Endodermal cell (in vitro differentiated cells): ENCODE measurements around the gene CNTNAP5. TPM values are rescaled to one million over a fixed set of nuclear protein-coding genes. Genes with fewer than 3 reads are reported as not detected.

Experiments
- DNase-seq: peaks from one replicate; pipeline ENCODE4 v3.0.0-alpha.2; 2017
- H3K27ac ChIP-seq: 2 replicates; pipeline ENCODE4 v1.5.1; 2013; ENCODE audit warnings: mild to moderate bottlenecking, low read depth, low read length, moderate library complexity
- H3K27me3 ChIP-seq: 2 replicates; pipeline ENCODE4 v1.6.1; 2013; ENCODE audit warnings: mild to moderate bottlenecking, low read length, moderate library complexity; ENCODE audit not compliant: insufficient read depth, control insufficient read depth, poor library complexity, severe bottlenecking
- H3K36me3 ChIP-seq: 2 replicates; pipeline ENCODE4 v1.7.0; 2013; ENCODE audit warnings: mild to moderate bottlenecking, low read length, moderate library complexity; ENCODE audit not compliant: control insufficient read depth, insufficient read depth
- H3K4me1 ChIP-seq: one replicate; pipeline ENCODE4 v1.7.0; 2013; ENCODE audit warnings: low read length; ENCODE audit not compliant: control insufficient read depth, insufficient read depth
- H3K4me3 ChIP-seq: 2 replicates; pipeline ENCODE4 v1.5.1; 2013; ENCODE audit warnings: mild to moderate bottlenecking, low read length, moderate library complexity
- H3K9ac ChIP-seq: 2 replicates; pipeline ENCODE4 v1.6.1; 2013; ENCODE audit warnings: mild to moderate bottlenecking, low read length, moderate library complexity; ENCODE audit not compliant: poor library complexity, severe bottlenecking; ENCODE audit errors: extremely low read depth
- H3K9me3 ChIP-seq: 2 replicates; pipeline ENCODE4 v1.6.1; 2013; ENCODE audit warnings: mild to moderate bottlenecking, low read length, moderate library complexity; ENCODE audit not compliant: control insufficient read depth
- H3K27ac Mint-ChIP-seq: 2 replicates; pipeline ENCODE4 v1.8.0; 2020; ENCODE audit warnings: mixed read lengths
- H3K27me3 Mint-ChIP-seq: 2 replicates; pipeline ENCODE4 v1.8.0; 2021; ENCODE audit warnings: mild to moderate bottlenecking, mixed read lengths; ENCODE audit not compliant: insufficient read depth
- H3K36me3 Mint-ChIP-seq: 2 replicates; pipeline ENCODE4 v1.8.0; 2020; ENCODE audit warnings: low read depth, mixed read lengths
- H3K4me1 Mint-ChIP-seq: 2 replicates; pipeline ENCODE4 v1.8.0; 2020; ENCODE audit warnings: mixed read lengths
- H3K4me3 Mint-ChIP-seq: 2 replicates; pipeline ENCODE4 v1.8.0; 2020; ENCODE audit warnings: mild to moderate bottlenecking, moderate library complexity, mixed read lengths
- H3K9me3 Mint-ChIP-seq: 2 replicates; pipeline ENCODE4 v1.8.0; 2020; ENCODE audit warnings: mild to moderate bottlenecking, mixed read lengths
- WGBS, 2 experiments: methylation state at CpG; one replicate each; pipeline versions ENCODE4 v1.1.5 to v1.1.7; 2013; ENCODE audit warnings: missing lambda C conversion rate in 2 of 2, mixed read lengths in 1 of 2; ENCODE audit not compliant: insufficient coverage in 1 of 2, insufficient read length in 1 of 2; 5-methylcytosine and 5-hydroxymethylcytosine counted together
- total RNA-seq, 2 donors: library from RNA; stranded (reverse); fragmentation: NEBNext Ultra II Directional in 1 of 2; extraction: Animal tissue kit (Norgen Biotek cat#: 25700) in 1 of 2; gene quantifications; 2 replicates in 1 of 2; 3 replicates in 1 of 2; pipeline ENCODE4 v1.2.1, GENCODE V29; 2021
- TF ChIP-seq, protein P1 (sequence below): fragments of 200-600 bp; sonication (generic); conservative IDR thresholded peaks from 2 replicates; pipeline ENCODE4 v1.5.0; 2021; ENCODE audit warnings: antibody characterized with exemption, mild to moderate bottlenecking

CNTNAP5 gene
- total RNA-seq, 2 donors from 2014 or later, result 0.70 to 4.4 TPM

DNA sequence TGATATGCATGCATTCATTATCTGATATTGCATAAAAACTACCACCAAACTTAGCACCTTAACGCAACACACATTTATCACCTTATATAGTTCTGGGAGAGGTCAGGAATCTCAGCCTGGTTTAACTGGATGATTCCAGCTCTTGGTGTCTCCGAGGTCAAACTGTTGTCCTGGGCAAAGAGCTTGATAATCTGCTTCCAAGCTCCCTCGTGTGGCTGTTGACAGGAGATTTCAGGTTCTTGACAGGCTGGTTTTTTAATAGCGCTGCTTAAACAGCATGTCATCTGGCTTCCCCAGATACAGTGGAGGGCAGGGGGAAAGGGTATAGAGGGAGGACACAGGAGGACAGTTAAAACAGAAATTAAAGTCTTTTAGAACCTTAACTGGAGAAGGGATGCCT is 785.0 kb downstream of the CNTNAP5 start:
- H3K9me3 ChIP-seq, result no peaks in the 10 kb centered on the region
- WGBS, 2 experiments, result 43 to 54% methylated on average over 4 of the region's 4 CpGs
- H3K4me1 ChIP-seq, result no peaks in the 10 kb centered on the region
- Mint-ChIP-seq H3K4me3 (no peak overlapping the region), H3K36me3 (no peaks in the 10 kb centered on the region), H3K9me3 (no peaks in the 10 kb centered on the region), H3K27ac (no peak overlapping the region), H3K4me1 (peaks cover 1% of the 10 kb centered on the region), H3K27me3 (no peaks in the 10 kb centered on the region)
- no peak overlapping the region for H3K9ac ChIP-seq
- no peak overlapping the region for H3K4me3 ChIP-seq
- peak; percentile 77 for DNase-seq
- no peaks in the 10 kb centered on the region for H3K36me3 ChIP-seq
- TF ChIP-seq, protein P1, sequence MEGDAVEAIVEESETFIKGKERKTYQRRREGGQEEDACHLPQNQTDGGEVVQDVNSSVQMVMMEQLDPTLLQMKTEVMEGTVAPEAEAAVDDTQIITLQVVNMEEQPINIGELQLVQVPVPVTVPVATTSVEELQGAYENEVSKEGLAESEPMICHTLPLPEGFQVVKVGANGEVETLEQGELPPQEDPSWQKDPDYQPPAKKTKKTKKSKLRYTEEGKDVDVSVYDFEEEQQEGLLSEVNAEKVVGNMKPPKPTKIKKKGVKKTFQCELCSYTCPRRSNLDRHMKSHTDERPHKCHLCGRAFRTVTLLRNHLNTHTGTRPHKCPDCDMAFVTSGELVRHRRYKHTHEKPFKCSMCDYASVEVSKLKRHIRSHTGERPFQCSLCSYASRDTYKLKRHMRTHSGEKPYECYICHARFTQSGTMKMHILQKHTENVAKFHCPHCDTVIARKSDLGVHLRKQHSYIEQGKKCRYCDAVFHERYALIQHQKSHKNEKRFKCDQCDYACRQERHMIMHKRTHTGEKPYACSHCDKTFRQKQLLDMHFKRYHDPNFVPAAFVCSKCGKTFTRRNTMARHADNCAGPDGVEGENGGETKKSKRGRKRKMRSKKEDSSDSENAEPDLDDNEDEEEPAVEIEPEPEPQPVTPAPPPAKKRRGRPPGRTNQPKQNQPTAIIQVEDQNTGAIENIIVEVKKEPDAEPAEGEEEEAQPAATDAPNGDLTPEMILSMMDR, result peak; percentile 75
- H3K27ac ChIP-seq, result no peak overlapping the region
- no peaks in the 10 kb centered on the region for H3K27me3 ChIP-seq

DNA sequence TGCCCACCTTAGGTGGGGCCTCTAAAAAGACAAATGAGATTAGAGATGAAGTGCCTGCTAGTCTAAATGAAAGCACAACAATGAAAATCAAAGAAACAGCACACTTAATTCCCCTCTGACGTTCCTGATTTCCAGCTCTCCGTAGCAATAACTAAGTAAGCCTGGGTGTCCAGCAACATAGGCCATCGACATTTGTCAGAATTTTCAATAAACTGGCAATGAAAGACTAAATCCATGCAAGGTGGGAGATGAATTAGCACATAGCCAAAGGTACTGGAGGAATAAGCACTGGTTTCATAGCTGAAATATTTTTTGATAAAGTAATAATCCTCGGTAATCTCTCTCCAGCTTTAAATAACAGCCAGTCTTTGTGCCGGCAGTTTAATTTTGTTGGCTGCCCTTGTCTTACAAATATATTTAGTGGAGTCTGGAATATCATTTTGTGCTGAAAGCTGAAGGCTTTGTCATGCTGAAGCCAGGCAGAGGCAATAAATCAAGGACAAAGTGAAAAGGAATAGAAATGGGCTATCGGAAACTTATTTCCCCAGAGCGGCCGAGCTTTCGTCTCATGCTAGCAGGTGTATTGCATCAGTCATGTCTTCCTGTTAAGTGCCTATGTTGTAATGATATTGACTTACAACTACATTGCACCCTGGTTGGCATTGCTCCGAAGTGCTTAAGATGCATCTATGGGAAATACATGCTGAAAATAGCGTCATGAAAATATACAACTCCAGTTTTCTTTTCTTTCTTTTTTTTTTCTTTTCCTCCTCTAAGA is 790.1 kb downstream of the CNTNAP5 start:
- no peaks in the 10 kb centered on the region for H3K36me3 Mint-ChIP-seq
- H3K4me3 Mint-ChIP-seq, result no peak overlapping the region
- Histone ChIP-seq H3K27me3 (no peaks in the 10 kb centered on the region), H3K36me3 (no peaks in the 10 kb centered on the region), H3K4me3 (no peak overlapping the region), H3K9me3 (peaks cover 8% of the 10 kb centered on the region), H3K4me1 (no peaks in the 10 kb centered on the region), H3K27ac (no peak overlapping the region), H3K9ac (no peak overlapping the region)
- no peaks in the 10 kb centered on the region for H3K9me3 Mint-ChIP-seq
- WGBS, 2 experiments, result 95 to 97% methylated on average over 4 to 11 of the region's 11 CpGs
- no peak for DNase-seq
- H3K27me3 Mint-ChIP-seq, result no peaks in the 10 kb centered on the region
- no peak overlapping the region for H3K27ac Mint-ChIP-seq
- TF ChIP-seq, protein P1, result no peak
- H3K4me1 Mint-ChIP-seq, result no peaks in the 10 kb centered on the region

DNA sequence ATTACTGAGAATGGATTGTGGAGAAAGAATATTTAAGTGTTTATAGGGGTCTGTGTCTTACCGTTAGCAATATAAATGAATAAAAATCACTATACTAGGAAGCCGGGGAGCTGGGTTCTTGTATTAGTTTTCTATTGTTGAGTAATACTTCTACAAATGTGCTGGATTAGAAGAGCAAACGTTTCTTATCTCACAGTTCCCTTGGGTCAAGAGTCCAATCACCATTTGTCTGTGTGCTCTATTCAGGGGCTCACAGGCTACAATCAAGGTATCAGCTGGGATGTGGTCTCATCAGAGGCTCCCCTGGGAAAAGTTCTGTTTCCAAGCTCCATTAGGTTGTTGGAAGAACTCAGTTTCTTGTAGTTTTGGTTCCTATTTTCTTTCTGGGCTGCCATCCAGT is 790.9 kb downstream of the CNTNAP5 start:
- H3K9me3 Mint-ChIP-seq, result no peaks in the 10 kb centered on the region
- 60 to 85% methylated on average over 1 to 3 of the region's 3 CpGs for WGBS, 2 experiments
- H3K27me3 Mint-ChIP-seq, result no peaks in the 10 kb centered on the region

More for the DNA sequence above, 790.9 kb downstream of the CNTNAP5 start:
- Histone ChIP-seq H3K9me3 (peaks cover 8% of the 10 kb centered on the region), H3K4me1 (no peaks in the 10 kb centered on the region), H3K27ac (no peak overlapping the region), H3K9ac (no peak overlapping the region), H3K4me3 (no peak overlapping the region), H3K27me3 (no peaks in the 10 kb centered on the region), H3K36me3 (no peaks in the 10 kb centered on the region)
- Mint-ChIP-seq H3K4me3 (no peak overlapping the region), H3K36me3 (no peaks in the 10 kb centered on the region), H3K27ac (no peak overlapping the region), H3K4me1 (no peaks in the 10 kb centered on the region)
- DNase-seq, result no peak
- TF ChIP-seq, protein P1, result no peak
